GM12864 (cell line): Measurements from ENCODE around the gene ZPR1.
"Not testable (repeated sequence)": the region's sequence is repeated elsewhere in the genome, so short reads cannot be mapped to it uniquely, and the experiment has no call there.

Experiments
- DNase-seq: peaks from one replicate; pipeline ENCODE4 v3.0.0-alpha.2; 2011; ENCODE audit warnings: low read depth
- H3K4me3 ChIP-seq: 2 replicates; pipeline ENCODE4 v1.5.1; 2011; ENCODE audit warnings: mild to moderate bottlenecking, low read depth, low read length, control low read depth
- TF ChIP-seq, protein P1 (sequence below): IDR thresholded peaks from 2 replicates; pipeline ENCODE4 v1.5.1; 2011; ENCODE audit warnings: low read depth, mild to moderate bottlenecking, moderate library complexity, low read length, control low read depth, inconsistent platforms; ENCODE audit errors: missing control alignments

ZPR1 gene

DNA sequence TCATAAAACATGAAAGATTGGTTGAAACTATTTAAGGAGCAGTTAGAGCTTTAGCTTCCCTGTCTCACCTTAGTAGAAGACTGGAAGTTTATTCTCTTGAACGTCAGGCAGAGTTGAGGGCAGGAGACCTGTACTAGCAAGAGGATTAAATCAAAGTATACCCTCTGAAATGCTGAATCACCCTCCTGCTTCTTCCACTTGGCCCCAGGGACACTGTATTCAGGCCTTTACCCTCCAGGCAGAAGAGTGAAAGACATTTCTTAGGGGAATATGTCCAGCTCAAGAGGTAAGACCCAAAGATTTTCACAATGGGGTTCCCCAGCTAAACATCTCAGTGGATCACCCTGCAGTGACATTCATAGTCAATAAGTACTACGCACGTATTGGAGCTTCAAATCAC, 23.4 kb upstream of the ZPR1 start:
- no peak overlapping the region for H3K4me3 ChIP-seq
- TF ChIP-seq, protein P1, sequence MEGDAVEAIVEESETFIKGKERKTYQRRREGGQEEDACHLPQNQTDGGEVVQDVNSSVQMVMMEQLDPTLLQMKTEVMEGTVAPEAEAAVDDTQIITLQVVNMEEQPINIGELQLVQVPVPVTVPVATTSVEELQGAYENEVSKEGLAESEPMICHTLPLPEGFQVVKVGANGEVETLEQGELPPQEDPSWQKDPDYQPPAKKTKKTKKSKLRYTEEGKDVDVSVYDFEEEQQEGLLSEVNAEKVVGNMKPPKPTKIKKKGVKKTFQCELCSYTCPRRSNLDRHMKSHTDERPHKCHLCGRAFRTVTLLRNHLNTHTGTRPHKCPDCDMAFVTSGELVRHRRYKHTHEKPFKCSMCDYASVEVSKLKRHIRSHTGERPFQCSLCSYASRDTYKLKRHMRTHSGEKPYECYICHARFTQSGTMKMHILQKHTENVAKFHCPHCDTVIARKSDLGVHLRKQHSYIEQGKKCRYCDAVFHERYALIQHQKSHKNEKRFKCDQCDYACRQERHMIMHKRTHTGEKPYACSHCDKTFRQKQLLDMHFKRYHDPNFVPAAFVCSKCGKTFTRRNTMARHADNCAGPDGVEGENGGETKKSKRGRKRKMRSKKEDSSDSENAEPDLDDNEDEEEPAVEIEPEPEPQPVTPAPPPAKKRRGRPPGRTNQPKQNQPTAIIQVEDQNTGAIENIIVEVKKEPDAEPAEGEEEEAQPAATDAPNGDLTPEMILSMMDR, result no peak
- no peak for DNase-seq

GRCh38 chr11:116808262-116809175, 20.7 kb upstream of the ZPR1 start:
- no peak for DNase-seq
- TF ChIP-seq, protein P1, result no peak
- no peak overlapping the region for H3K4me3 ChIP-seq

GRCh38 chr11:116807601-116808261, 19.9 kb upstream of the ZPR1 start:
- no peak overlapping the region for H3K4me3 ChIP-seq
- DNase-seq, result no peak
- TF ChIP-seq, protein P1, result no peak

GRCh38 chr11:116804001-116804400, 16.2 kb upstream of the ZPR1 start:
- TF ChIP-seq, protein P1, result no peak

GRCh38 chr11:116801662-116802061, 13.8 kb upstream of the ZPR1 start:
- not testable (repeated sequence) for H3K4me3 ChIP-seq, DNase-seq

More at GRCh38 chr11:116804001-116804400, 16.2 kb upstream of the ZPR1 start:
- H3K4me3 ChIP-seq, result no peak overlapping the region
- DNase-seq, result no peak

GRCh38 chr11:116800610-116801009, 12.8 kb upstream of the ZPR1 start:
- H3K4me3 ChIP-seq, result no peak overlapping the region
- DNase-seq, result no peak
- TF ChIP-seq, protein P1, result no peak

GRCh38 chr11:116798368-116798767, 10.5 kb upstream of the ZPR1 start:
- no peak overlapping the region for H3K4me3 ChIP-seq
- no peak for DNase-seq
- TF ChIP-seq, protein P1, result no peak
